ENCODE measurements around the gene SOCS1. TPM values are rescaled to one million over a fixed set of nuclear protein-coding genes. Genes with fewer than 3 reads are reported as not detected.

SOCS1 gene
- total RNA-seq, 4 donors from 2014 or later, result 3.8 to 11.1 (median 6.1) TPM

DNA sequence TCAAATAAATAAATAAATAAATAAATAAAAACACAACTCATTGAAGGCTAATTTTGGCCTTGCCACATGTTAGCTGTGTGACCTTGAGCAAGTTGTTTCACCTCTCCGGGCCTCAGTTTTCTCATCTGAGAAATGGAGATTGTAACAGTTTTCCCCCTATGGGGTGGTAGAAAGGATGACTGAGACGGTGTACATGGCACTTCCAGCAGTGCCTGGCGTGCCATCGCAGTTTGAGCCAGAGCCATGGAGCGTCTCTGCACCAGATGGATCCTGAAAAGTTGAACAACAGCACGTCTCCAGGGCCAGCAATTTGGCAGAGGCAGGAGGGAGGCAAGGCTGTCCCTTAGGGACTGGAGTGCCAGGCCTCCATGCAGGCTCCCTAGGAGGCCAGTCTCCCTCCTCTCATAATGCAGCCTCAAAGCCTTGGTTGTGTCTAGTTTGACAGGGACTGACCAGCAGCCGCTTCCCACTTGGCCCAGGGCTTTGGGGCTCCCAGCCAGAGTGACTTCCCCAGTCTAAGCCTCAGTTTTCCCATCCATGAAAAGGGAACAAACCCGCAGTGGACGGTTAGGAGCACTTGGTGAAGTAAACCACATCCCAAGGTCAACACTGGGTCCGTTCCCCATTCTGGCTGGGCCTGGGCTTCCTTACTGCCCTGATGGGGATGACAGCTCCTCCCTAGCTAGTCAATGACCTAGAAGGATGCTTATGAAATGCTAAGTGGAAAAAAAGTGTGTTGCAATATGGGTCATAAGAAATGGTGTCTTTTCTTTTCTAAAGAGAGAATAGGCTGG lies 19.3 kb downstream of the SOCS1 start:
- no peaks in the 10 kb centered on the region for H3K27me3 ChIP-seq
- no peaks in the 10 kb centered on the region for H3K36me3 ChIP-seq
- 78% methylated on average over 9 of the region's 10 CpGs for WGBS
- no peaks in the 10 kb centered on the region for H3K9me3 ChIP-seq
- TF ChIP-seq, protein P1, sequence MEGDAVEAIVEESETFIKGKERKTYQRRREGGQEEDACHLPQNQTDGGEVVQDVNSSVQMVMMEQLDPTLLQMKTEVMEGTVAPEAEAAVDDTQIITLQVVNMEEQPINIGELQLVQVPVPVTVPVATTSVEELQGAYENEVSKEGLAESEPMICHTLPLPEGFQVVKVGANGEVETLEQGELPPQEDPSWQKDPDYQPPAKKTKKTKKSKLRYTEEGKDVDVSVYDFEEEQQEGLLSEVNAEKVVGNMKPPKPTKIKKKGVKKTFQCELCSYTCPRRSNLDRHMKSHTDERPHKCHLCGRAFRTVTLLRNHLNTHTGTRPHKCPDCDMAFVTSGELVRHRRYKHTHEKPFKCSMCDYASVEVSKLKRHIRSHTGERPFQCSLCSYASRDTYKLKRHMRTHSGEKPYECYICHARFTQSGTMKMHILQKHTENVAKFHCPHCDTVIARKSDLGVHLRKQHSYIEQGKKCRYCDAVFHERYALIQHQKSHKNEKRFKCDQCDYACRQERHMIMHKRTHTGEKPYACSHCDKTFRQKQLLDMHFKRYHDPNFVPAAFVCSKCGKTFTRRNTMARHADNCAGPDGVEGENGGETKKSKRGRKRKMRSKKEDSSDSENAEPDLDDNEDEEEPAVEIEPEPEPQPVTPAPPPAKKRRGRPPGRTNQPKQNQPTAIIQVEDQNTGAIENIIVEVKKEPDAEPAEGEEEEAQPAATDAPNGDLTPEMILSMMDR (IDR thresholded peaks at IDR 0.05), result no peak
- TF ChIP-seq EP300 (IDR thresholded peaks at IDR 0.05) (no peak), POLR2AphosphoS5 (IDR thresholded peaks at IDR 0.05) (no peak), POLR2A (IDR thresholded peaks at IDR 0.05; ENCODE audit: low read depth) (no peak)
- no peak overlapping the region for H3K27ac ChIP-seq (replicated peaks in 1 of 4)
- intact Hi-C loops (cut with DNase I), result no loop called here
- DNase-seq (ENCODE audit: extremely low spot score), result peak; percentile 75
- H3K4me1 ChIP-seq, result peaks cover 0 to 10% (median 8%) of the 10 kb centered on the region in 4 donors
- no peak overlapping the region for H3K4me3 ChIP-seq

DNA sequence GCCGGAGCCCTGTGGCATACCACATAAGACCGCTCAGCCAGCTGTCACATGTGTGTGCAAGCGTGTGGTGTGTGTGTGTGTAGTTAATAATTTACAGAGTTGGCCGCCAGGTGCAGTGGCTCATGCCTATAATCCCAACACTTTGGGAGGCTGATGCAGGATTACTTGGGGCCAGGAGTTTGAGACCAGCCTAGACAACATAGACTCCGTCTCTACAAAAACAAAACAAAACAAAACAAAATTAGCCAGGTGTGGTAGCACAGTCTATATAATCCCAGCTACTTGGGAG lies 20.4 kb downstream of the SOCS1 start:
- TF ChIP-seq EP300 (IDR thresholded peaks at IDR 0.05) (no peak), POLR2AphosphoS5 (IDR thresholded peaks at IDR 0.05) (no peak), POLR2A (IDR thresholded peaks at IDR 0.05; ENCODE audit: low read depth) (no peak)
- TF ChIP-seq, protein P1 (IDR thresholded peaks at IDR 0.05), result no peak
- H3K27ac ChIP-seq (replicated peaks in 1 of 4), result no peak overlapping the region
- H3K36me3 ChIP-seq, result no peaks in the 10 kb centered on the region
- intact Hi-C loops (cut with DNase I), result no loop called here
- H3K4me1 ChIP-seq, result peaks cover 0 to 10% (median 8%) of the 10 kb centered on the region in 4 donors
- no peak overlapping the region for H3K4me3 ChIP-seq
- no peak for DNase-seq (ENCODE audit: extremely low spot score)
- H3K27me3 ChIP-seq, result no peaks in the 10 kb centered on the region
- H3K9me3 ChIP-seq, result no peaks in the 10 kb centered on the region
- 78% methylated on average over 5 of the region's 5 CpGs for WGBS

DNA sequence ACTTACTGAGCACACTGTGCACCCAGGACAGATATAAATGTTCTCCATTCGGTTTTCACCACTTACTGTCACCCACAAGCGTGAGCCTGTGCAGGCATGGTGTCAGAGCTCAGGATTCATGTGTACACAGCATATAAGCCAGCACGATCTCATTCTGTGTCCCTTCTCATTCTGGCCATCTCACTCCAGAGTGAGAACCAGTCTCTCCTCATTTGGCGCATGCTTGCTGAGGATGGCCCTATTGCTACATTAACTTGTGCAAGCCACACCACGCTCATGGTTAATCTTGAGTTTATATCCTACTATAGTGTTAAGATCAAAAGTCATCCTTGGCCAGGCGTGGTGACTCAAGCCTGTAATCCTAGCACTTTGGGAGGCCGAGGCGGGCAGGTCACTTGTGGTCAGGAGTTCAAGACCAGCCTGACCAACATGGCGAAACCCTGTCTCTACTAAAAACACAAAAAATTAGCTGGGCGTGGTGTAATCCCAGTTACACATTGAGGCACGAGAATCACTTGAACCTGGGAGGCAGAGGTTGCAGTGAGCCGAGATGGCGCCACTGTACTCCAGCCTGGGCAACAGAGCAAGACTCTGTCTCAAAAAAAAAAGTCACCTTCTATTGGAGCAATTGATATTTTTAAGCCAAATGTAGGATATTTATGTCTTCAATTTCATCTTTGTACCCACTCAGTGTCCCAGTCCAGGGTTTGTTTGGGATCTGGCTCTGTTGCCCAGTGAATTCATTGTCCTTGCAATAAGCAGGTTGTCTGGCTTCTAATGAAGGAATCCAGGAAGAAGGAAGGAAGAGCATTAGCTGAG lies 20.9 kb downstream of the SOCS1 start:
- TF ChIP-seq POLR2AphosphoS5 (IDR thresholded peaks at IDR 0.05) (no peak), EP300 (IDR thresholded peaks at IDR 0.05) (no peak), POLR2A (IDR thresholded peaks at IDR 0.05; ENCODE audit: low read depth) (no peak)
- TF ChIP-seq, protein P1 (IDR thresholded peaks at IDR 0.05), result no peak
- intact Hi-C loops (cut with DNase I), result no loop called here
- no peak overlapping the region for H3K4me3 ChIP-seq
- no peaks in the 10 kb centered on the region for H3K27me3 ChIP-seq
- no peaks in the 10 kb centered on the region for H3K9me3 ChIP-seq
- H3K36me3 ChIP-seq, result no peaks in the 10 kb centered on the region
- peaks cover 0 to 10% (median 8%) of the 10 kb centered on the region in 4 donors for H3K4me1 ChIP-seq
- H3K27ac ChIP-seq (replicated peaks in 1 of 4), result no peak overlapping the region
- no peak for DNase-seq (ENCODE audit: extremely low spot score)
- WGBS, result 89% methylated on average over 13 of the region's 13 CpGs

DNA sequence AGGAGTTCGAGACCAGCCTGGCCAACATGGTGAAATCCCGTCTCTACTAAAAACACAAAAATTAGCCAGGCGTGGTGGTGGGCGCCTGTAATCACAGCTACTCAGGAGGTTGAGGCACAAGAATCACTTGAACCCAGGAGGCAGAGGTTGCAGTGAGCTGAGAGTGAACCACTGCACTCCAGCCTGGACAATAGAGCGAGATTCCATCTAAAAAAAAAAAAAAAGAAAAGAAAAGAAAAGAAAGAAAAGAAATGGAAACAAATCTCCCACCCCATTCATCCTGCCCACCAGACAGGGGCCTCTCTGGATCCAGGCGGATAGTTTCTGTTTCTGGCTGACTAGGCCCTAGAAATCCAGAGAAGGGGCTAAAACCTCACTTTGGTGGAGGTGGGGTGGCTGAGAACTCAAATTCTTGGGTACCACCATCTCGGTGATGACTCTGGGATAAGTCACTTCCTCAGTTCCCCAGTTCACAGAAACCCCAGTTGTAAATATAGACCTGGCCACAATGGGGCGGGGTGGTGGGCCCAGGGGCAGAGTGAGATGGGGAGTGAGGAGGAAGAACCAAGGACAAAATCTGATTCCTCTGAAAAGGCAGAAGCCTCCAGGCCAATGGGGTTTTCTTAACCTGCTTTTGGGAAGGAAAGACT lies 22.2 kb downstream of the SOCS1 start:
- WGBS, result 83% methylated on average over 8 of the region's 8 CpGs
- peaks cover 0 to 10% (median 8%) of the 10 kb centered on the region in 4 donors for H3K4me1 ChIP-seq
- intact Hi-C loops (cut with DNase I), result no loop called here
- no peak for DNase-seq (ENCODE audit: extremely low spot score)
- no peaks in the 10 kb centered on the region for H3K9me3 ChIP-seq
- H3K36me3 ChIP-seq, result no peaks in the 10 kb centered on the region
- TF ChIP-seq POLR2AphosphoS5 (IDR thresholded peaks at IDR 0.05) (no peak), POLR2A (IDR thresholded peaks at IDR 0.05; ENCODE audit: low read depth) (no peak), EP300 (IDR thresholded peaks at IDR 0.05) (no peak)
- TF ChIP-seq, protein P1 (IDR thresholded peaks at IDR 0.05), result no peak
- H3K27ac ChIP-seq (replicated peaks in 1 of 4), result no peak overlapping the region
- H3K4me3 ChIP-seq, result no peak overlapping the region
- no peaks in the 10 kb centered on the region for H3K27me3 ChIP-seq
